ENCODE data around the gene INSC. TPM values are rescaled to one million over a fixed set of nuclear protein-coding genes. Genes with fewer than 3 reads are reported as not detected.

INSC gene
- total and polyA plus RNA-seq, 7 donors = 1.4 to 5.4 (median 2.9) TPM

DNA sequence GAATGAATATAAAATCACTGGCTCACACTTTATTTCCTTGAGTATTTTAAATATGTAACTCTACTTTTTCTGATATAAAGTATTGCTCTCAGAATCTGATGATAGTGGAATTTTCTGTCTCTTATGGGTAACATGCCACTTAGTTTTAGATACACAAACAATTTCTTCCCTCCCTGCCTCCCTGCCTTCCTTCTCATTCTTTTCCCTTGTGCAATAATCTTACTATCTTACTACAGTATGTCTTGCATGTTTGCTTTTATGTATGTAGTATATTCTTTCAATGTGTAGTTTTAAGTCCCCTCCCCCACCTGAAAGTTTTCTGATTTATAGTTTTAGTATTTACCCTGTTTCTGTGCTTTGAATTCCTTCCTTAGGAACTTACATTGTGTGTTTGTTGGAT is 48.4 kb downstream of the INSC start:
- Histone ChIP-seq H3K36me3 (no peaks in the 10 kb centered on the region), H3K4me1 (no peaks in the 10 kb centered on the region), H3K4me3 (no peak overlapping the region), H3K27ac (no peak overlapping the region), H3K27me3 (no peaks in the 10 kb centered on the region), H3K9me3 (no peaks in the 10 kb centered on the region)
- intact Hi-C loops (cut with DNase I) = no loop called here
- no peak for DNase-seq
- TF ChIP-seq EP300 (IDR thresholded peaks at IDR 0.05) = no peak
- no peak for TF ChIP-seq POLR2AphosphoS5 (IDR thresholded peaks at IDR 0.05)
- no peak for TF ChIP-seq POLR2A (IDR thresholded peaks at IDR 0.05)
- TF ChIP-seq, protein P1, sequence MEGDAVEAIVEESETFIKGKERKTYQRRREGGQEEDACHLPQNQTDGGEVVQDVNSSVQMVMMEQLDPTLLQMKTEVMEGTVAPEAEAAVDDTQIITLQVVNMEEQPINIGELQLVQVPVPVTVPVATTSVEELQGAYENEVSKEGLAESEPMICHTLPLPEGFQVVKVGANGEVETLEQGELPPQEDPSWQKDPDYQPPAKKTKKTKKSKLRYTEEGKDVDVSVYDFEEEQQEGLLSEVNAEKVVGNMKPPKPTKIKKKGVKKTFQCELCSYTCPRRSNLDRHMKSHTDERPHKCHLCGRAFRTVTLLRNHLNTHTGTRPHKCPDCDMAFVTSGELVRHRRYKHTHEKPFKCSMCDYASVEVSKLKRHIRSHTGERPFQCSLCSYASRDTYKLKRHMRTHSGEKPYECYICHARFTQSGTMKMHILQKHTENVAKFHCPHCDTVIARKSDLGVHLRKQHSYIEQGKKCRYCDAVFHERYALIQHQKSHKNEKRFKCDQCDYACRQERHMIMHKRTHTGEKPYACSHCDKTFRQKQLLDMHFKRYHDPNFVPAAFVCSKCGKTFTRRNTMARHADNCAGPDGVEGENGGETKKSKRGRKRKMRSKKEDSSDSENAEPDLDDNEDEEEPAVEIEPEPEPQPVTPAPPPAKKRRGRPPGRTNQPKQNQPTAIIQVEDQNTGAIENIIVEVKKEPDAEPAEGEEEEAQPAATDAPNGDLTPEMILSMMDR (IDR thresholded peaks at IDR 0.05) = no peak

DNA sequence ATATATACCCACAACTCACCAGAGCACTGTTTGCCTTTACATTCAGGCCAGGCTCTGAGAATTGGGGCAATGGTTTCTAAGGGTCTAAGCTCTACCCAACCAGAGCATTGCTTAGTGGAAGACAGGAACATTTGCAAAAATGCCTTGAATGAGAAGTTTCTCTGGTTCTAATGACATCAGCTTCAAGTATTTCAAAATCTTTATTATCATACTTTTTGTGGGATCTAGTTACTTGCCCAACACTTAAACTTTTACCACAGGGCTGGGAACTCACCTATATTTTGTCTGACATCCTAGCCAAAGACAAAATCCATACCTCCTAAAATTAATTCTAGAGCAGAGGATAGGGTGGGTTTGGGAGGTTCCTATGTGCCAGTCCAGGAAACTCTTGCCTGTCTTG is 51.5 kb downstream of the INSC start:
- Histone ChIP-seq H3K27me3 (no peaks in the 10 kb centered on the region), H3K27ac (no peak overlapping the region), H3K9me3 (no peaks in the 10 kb centered on the region), H3K4me1 (no peaks in the 10 kb centered on the region), H3K36me3 (no peaks in the 10 kb centered on the region), H3K4me3 (no peak overlapping the region)
- DNase-seq = no peak
- intact Hi-C loops (cut with DNase I) = no loop called here
- TF ChIP-seq, protein P1 (IDR thresholded peaks at IDR 0.05) = no peak
- TF ChIP-seq POLR2A (IDR thresholded peaks at IDR 0.05) (no peak), POLR2AphosphoS5 (IDR thresholded peaks at IDR 0.05) (no peak), EP300 (IDR thresholded peaks at IDR 0.05) (no peak)

DNA sequence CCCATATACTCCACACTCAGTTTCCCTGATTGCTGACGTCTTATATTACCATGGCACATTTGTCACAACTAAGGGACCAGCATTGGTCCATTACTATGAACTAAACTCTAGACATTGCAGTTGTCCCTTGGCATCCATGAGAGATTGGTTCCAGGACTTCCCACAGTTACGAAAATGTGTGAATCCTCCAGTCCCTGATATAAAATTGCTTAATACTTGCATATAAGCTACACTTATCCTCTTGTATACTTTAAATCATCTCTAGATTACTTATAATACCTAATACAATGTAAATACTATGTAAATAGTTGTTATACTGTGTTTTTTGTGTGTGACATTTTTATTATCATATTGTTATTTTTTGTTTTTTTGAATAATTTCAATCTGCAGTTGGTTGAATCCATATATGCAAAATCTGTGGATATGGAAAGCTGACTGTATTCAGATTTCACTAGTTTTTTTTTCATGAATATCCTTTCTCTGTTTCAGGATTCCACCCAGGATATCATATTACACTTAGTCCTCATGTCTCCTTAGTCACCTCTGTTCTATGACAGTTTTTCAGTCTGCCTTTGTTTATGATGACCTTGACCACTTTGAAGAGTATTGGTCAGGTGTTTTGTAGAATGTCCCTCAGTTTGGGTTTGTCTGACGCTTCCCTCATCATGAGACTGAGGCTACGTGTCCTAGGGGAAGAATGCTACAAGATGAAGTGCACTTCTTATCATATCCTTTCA is 55.3 kb downstream of the INSC start:
- H3K4me1 ChIP-seq = no peaks in the 10 kb centered on the region
- intact Hi-C loops (cut with DNase I) = no loop called here
- 83 to 90% methylated on average over 4 of the region's 4 CpGs for whole genome bisulfite sequencing, 2 donors
- DNase-seq = no peak
- no peaks in the 10 kb centered on the region for H3K9me3 ChIP-seq
- H3K27ac ChIP-seq = no peak overlapping the region
- H3K27me3 ChIP-seq = no peaks in the 10 kb centered on the region
- H3K4me3 ChIP-seq = no peak overlapping the region
- no peaks in the 10 kb centered on the region for H3K36me3 ChIP-seq
- TF ChIP-seq, protein P1 (IDR thresholded peaks at IDR 0.05) = no peak
- TF ChIP-seq POLR2A (IDR thresholded peaks at IDR 0.05) (no peak), POLR2AphosphoS5 (IDR thresholded peaks at IDR 0.05) (no peak), EP300 (IDR thresholded peaks at IDR 0.05) (no peak)

DNA sequence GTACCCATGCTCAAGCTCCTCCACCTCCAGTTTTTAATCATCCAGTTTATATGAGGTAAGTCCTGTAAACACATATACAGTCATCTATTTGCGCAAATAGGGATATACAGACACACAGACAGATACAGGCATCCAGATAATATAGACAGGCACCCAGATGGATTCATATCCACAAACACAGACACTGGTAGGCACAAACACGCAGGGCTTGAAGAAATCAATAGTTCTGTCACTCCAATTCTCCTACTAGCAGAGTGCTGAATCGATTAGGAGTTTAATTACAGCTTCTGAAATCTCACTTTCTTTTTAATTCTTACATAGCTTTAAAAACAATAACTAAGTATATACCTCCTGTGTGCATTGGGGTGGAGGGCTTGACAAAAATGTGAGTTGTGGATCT is 56.0 kb downstream of the INSC start:
- H3K4me3 ChIP-seq = no peak overlapping the region
- H3K9me3 ChIP-seq = no peaks in the 10 kb centered on the region
- no peak for DNase-seq
- H3K36me3 ChIP-seq = no peaks in the 10 kb centered on the region
- no peak overlapping the region for H3K27ac ChIP-seq
- intact Hi-C loops (cut with DNase I) = no loop called here
- WGBS, 2 donors = 87 to 91% methylated on average over 3 of the region's 3 CpGs
- H3K4me1 ChIP-seq = no peaks in the 10 kb centered on the region
- no peak for TF ChIP-seq POLR2A (IDR thresholded peaks at IDR 0.05)
- H3K27me3 ChIP-seq = no peaks in the 10 kb centered on the region

DNA sequence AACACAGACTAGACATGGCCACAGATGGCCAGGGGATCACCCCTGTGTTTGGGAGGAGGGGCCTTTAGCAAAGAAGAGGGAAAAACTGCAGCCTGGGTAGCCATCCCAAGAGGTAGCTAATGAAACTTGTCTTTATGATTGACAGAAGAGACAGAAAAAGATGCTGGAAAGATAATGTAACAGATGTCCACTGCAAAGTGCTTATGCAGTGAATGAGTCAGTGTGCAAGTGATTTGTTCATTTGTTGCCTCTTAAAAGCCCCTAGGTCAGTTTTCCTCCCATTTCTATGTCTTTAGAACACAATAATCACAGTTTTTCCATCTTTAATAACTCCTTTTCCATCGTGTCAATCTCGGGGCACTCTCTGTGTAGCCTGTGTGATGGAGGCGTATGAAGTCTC is 57.2 kb downstream of the INSC start:
- intact Hi-C loops (cut with DNase I) = no loop called here
- Histone ChIP-seq H3K4me3 (no peak overlapping the region), H3K27me3 (no peaks in the 10 kb centered on the region), H3K27ac (no peak overlapping the region), H3K36me3 (no peaks in the 10 kb centered on the region), H3K9me3 (no peaks in the 10 kb centered on the region), H3K4me1 (no peaks in the 10 kb centered on the region)
- TF ChIP-seq, protein P1 (IDR thresholded peaks at IDR 0.05) = no peak
- TF ChIP-seq POLR2A (IDR thresholded peaks at IDR 0.05) = no peak
- no peak for TF ChIP-seq EP300 (IDR thresholded peaks at IDR 0.05)
- TF ChIP-seq POLR2AphosphoS5 (IDR thresholded peaks at IDR 0.05) = no peak
- 87% methylated on average over 3 of the region's 3 CpGs for WGBS, 2 donors
- DNase-seq = no peak

Measured in sigmoid colon (tissue), 7 donors.